Breast epithelium (tissue), 4 donors: ENCODE data around the gene MEAK7. TPM values are rescaled to one million over a fixed set of nuclear protein-coding genes. Genes with fewer than 3 reads are reported as not detected.

Experiments used
- DNase-seq, 2 donors: peaks; one replicate each; pipeline ENCODE4 v3.0.0-alpha.2; 2019; ENCODE audit warnings: low spot score in 2 of 2
- H3K27ac ChIP-seq, 2 donors: fragments of 200-600 bp; sonication (generic) in 1 of 2; one replicate each; pipeline ENCODE4 v1.5.1; 2016 to 2019; ENCODE audit warnings: mild to moderate bottlenecking in 1 of 2
- H3K27me3 ChIP-seq, 2 donors: fragments of 200-600 bp; sonication (generic) in 1 of 2; one replicate each; pipeline versions ENCODE4 v1.5.1 to v1.6.0; 2017 to 2019; ENCODE audit warnings: control low read depth in 1 of 2, mild to moderate bottlenecking in 1 of 2
- H3K36me3 ChIP-seq: fragments of 200-600 bp; one replicate; pipeline ENCODE4 v1.5.1; 2019
- H3K4me1 ChIP-seq, 2 donors: fragments of 200-600 bp; sonication (generic); one replicate each; pipeline ENCODE4 v1.5.1; 2016 to 2019; ENCODE audit warnings: control low read depth in 1 of 2
- H3K4me3 ChIP-seq, 3 donors: fragments of 200-600 bp; sonication (generic); 1 replicate in 2 of 3; 2 replicates in 1 of 3; pipeline ENCODE4 v1.5.1; 2016 to 2019; ENCODE audit warnings: mild to moderate bottlenecking in 3 of 3, moderate library complexity in 2 of 3
- H3K9me3 ChIP-seq, 2 donors: fragments of 200-600 bp; sonication (generic) in 1 of 2; one replicate each; pipeline ENCODE4 v1.5.1; 2016 to 2019; ENCODE audit warnings: control low read depth in 1 of 2
- CTCF ChIP-seq, 3 donors: fragments of 450-650 bp; IDR thresholded peaks; one replicate each; pipeline ENCODE4 v1.5.1; 2016 to 2017; ENCODE audit warnings: antibody characterized with exemption in 3 of 3, mild to moderate bottlenecking in 3 of 3, moderate library complexity in 3 of 3
- POLR2A ChIP-seq: fragments of 450-650 bp; IDR thresholded peaks from one replicate; pipeline ENCODE4 v1.6.1; 2016; ENCODE audit warnings: antibody characterized with exemption, mild to moderate bottlenecking, moderate library complexity
- POLR2AphosphoS5 ChIP-seq, 3 donors: sonication (generic); formaldehyde crosslinking; IDR thresholded peaks; one replicate each; pipeline ENCODE4 v1.6.1; 2017; ENCODE audit warnings: antibody characterized with exemption in 3 of 3
- intact Hi-C: fragments of 100-400 bp; cut with DNase I; formaldehyde crosslinking; loops from one replicate; pipeline ENCODE4 v1.15.1; 2023; ENCODE audit warnings: low total_unique reads
- total RNA-seq, 3 donors: library from RNA; depleted of rRNA; stranded (reverse); fragments of >200 nt; gene quantifications; one replicate each; pipeline ENCODE4 v1.1.0, GENCODE V29; 2016

Gene MEAK7
- total RNA-seq, 3 donors from 2014 or later = 8.8 to 38.1 (median 17.4) TPM

GRCh38 chr16:84545114-84545737, 40.8 kb upstream of the MEAK7 start:
- no peak overlapping the region for H3K27ac ChIP-seq
- H3K27me3 ChIP-seq = peaks cover 0 to 6% of the 10 kb centered on the region in 2 donors
- no peak overlapping the region for H3K4me3 ChIP-seq
- no peaks in the 10 kb centered on the region for H3K36me3 ChIP-seq
- intact Hi-C loops = no loop called here
- no peak for DNase-seq
- H3K4me1 ChIP-seq = no peaks in the 10 kb centered on the region
- no peaks in the 10 kb centered on the region for H3K9me3 ChIP-seq
- TF ChIP-seq CTCF (IDR thresholded peaks at IDR 0.05) (no peak), POLR2AphosphoS5 (IDR thresholded peaks at IDR 0.05) (no peak), POLR2A (no peak)

GRCh38 chr16:84544031-84544773, 39.7 kb upstream of the MEAK7 start:
- Histone ChIP-seq H3K36me3 (no peaks in the 10 kb centered on the region), H3K27me3 (peaks cover 0 to 6% of the 10 kb centered on the region in 2 donors), H3K4me3 (no peak overlapping the region), H3K9me3 (no peaks in the 10 kb centered on the region), H3K4me1 (no peaks in the 10 kb centered on the region), H3K27ac (no peak overlapping the region)
- TF ChIP-seq POLR2AphosphoS5 (IDR thresholded peaks at IDR 0.05) (no peak), CTCF (IDR thresholded peaks at IDR 0.05) (no peak), POLR2A (no peak)
- DNase-seq = no peak
- intact Hi-C loops = no loop called here

GRCh38 chr16:84543253-84543652, 38.8 kb upstream of the MEAK7 start:
- intact Hi-C loops = no loop called here

GRCh38 chr16:84541999-84542817, 37.7 kb upstream of the MEAK7 start:
- no peaks in the 10 kb centered on the region for H3K36me3 ChIP-seq
- H3K27me3 ChIP-seq = peaks cover 0 to 6% of the 10 kb centered on the region in 2 donors
- intact Hi-C loops = no loop called here
- H3K9me3 ChIP-seq = no peaks in the 10 kb centered on the region
- DNase-seq = no peak
- H3K4me3 ChIP-seq = no peak overlapping the region
- no peaks in the 10 kb centered on the region for H3K4me1 ChIP-seq
- TF ChIP-seq POLR2A (no peak), CTCF (IDR thresholded peaks at IDR 0.05) (no peak), POLR2AphosphoS5 (IDR thresholded peaks at IDR 0.05) (no peak)
- H3K27ac ChIP-seq = no peak overlapping the region

More at GRCh38 chr16:84543253-84543652, 38.8 kb upstream of the MEAK7 start:
- peaks cover 0 to 6% of the 10 kb centered on the region in 2 donors for H3K27me3 ChIP-seq
- H3K4me3 ChIP-seq = no peak overlapping the region
- H3K4me1 ChIP-seq = no peaks in the 10 kb centered on the region
- no peak for TF ChIP-seq POLR2AphosphoS5 (IDR thresholded peaks at IDR 0.05)
- TF ChIP-seq CTCF (IDR thresholded peaks at IDR 0.05) = no peak
- no peak for TF ChIP-seq POLR2A
- no peak for DNase-seq
- H3K9me3 ChIP-seq = no peaks in the 10 kb centered on the region
- no peaks in the 10 kb centered on the region for H3K36me3 ChIP-seq
- no peak overlapping the region for H3K27ac ChIP-seq
